Stimulated activated CD8-positive, alpha-beta memory T cell treated with anti-CD3 and anti-CD28 coated beads, Interleukin-7, amount 100 ng/mL, for 48 hours (primary cell): ENCODE data around the gene LYPD6.
"Not testable (repeated sequence)": the region's sequence is repeated elsewhere in the genome, so short reads cannot be mapped to it uniquely, and the experiment has no call there.

Experiments used
- DNase-seq, 2 donors: peaks; one replicate each; pipeline ENCODE4 v3.0.0-alpha.2; 2020; ENCODE audit warnings: low read depth in 1 of 2; ENCODE audit errors: extremely low read depth in 1 of 2

LYPD6 gene

DNA sequence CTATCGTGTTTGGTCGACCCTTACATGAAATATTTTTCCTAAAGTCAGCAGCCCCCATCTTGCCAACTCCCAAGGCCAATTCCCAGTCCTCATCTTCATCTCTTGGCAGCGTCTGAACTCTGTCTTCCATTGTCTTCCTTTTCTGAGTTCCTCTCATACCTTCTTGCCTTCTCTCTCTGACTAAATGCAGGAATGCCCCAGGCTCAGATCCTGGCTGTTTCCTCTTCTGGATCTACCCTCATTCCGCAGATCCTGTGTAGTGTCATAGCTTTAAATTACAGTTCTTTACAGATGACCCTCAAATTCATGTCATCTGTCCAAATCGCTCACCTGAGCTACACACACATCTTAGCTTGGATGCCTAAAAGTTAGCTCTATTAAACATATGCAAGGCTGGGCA lies 162.5 kb downstream of the LYPD6 start:
- DNase-seq = no peak

DNA sequence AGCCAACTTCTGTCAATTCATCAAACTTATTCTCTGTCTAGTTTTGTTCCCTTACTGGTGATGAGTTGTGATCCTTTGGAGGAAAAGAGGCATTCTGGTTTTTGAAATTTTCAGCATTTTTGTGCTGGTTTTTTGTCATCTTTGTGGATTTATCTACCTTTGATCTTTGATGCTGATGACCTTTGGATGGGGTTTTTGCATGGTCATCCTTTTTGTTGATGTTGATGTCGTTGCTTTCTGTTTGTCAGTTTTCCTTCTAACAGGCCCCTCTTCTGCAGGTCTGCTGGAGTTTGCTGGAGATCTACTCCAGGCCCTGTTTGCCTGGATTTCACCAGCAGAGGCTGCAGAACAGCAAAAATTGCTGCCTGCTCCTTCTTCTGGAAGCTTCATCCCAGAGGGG lies 168.8 kb downstream of the LYPD6 start:
- DNase-seq = not testable (repeated sequence)

DNA sequence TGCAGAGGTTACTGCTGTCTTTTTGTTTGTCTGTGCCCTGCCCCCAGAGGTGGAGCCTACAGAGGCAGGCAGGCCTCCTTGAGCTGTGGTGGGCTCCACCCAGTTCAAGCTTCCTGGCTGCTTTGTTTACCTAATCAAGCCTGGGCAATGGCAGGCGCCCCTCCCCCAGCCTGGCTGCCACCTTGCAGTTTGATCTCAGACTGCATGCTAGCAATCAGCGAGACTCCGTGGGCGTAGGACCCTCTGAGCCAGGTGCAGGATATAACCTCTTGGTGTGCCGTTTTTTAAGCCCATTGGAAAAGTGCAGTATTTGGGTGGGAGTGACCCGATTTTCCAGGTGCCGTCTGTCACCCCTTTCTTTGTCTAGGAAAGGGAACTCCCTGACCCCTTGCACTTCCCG lies 176.4 kb downstream of the LYPD6 start:
- DNase-seq = not testable (repeated sequence)

DNA sequence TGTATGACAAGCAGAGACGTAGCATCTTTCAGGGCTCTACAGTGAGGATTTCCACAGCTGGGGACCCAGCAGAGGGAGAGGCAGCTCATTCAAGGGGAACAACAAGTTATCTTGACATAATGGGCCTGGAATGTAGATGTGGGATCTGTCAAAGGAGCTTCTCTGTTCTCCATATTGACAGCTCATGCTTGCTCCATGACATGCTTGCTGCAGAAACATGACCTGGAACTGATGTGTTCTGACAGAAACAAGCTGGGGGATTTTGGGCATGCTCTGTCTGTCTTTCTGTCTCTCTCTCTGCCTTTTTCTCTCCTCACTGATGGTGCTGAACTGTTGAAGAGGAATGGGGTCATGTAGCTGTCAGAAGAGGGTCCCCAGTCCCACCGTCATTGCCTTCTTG lies 177.6 kb downstream of the LYPD6 start:
- no peak for DNase-seq

DNA sequence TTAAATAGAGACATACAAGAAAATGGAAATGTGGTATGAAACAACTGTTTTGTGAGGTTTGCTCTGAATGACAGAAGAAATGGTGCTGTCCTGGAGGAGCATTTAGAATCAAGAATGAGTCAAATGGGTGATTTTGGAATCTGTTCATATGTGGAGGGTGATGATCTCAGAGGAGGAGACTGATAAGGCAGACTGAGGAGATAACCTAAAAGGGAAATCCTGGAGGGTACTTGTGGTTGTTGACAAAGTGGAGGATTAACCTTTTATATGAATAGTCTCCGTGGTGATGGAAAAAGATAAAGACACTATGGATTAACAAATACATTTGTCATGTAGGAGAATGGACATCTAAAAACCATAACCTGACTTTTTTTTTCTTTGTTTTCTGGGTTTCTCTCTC lies 183.1 kb downstream of the LYPD6 start:
- no peak for DNase-seq
